ENCODE results near the gene WDR87.

The WDR87 gene

GRCh38 chr19:37864501-37864900 lies 41.9 kb downstream of the WDR87 start:
- Histone ChIP-seq H2AFZ (ENCODE audit: low read length) (no peak overlapping the region), H3K9ac (ENCODE audit: low read length) (no peak overlapping the region), H3F3A (ENCODE audit: insufficient read depth, low read length) (no peaks in the 10 kb centered on the region), H3K9me3 (ENCODE audit: low read length) (no peaks in the 10 kb centered on the region), H4K20me1 (ENCODE audit: insufficient read depth, low read length) (no peaks in the 10 kb centered on the region), H3K4me2 (ENCODE audit: low read length) (no peak overlapping the region), H3K36me3 (ENCODE audit: insufficient read depth, low read length) (no peaks in the 10 kb centered on the region), H3K4me3 (ENCODE audit: low read depth, low read length, poor library complexity, severe bottlenecking) (no peak overlapping the region), H3K79me2 (ENCODE audit: insufficient read depth, low read length) (no peaks in the 10 kb centered on the region), H3K4me1 (ENCODE audit: insufficient read depth, low read length, severe bottlenecking) (no peaks in the 10 kb centered on the region), H3K27me3 (ENCODE audit: insufficient read depth, low read length) (no peaks in the 10 kb centered on the region), H3K27ac (ENCODE audit: low read depth, low read length, poor library complexity, severe bottlenecking) (no peak overlapping the region), H3K9me2 (ENCODE audit: low read depth, low read length) (no peaks in the 10 kb centered on the region)
- TF ChIP-seq EZH2 (IDR thresholded peaks at IDR 0.05; ENCODE audit: borderline replicate concordance, low read length) (no peak), CTCF (IDR thresholded peaks at IDR 0.05; ENCODE audit: low read length) (no peak)

- Histone ChIP-seq H3K9me2 (ENCODE audit: low read depth, low read length) (no peaks in the 10 kb centered on the region), H3K79me2 (ENCODE audit: insufficient read depth, low read length) (no peaks in the 10 kb centered on the region), H3F3A (ENCODE audit: insufficient read depth, low read length) (no peaks in the 10 kb centered on the region), H3K4me1 (ENCODE audit: insufficient read depth, low read length, severe bottlenecking) (no peaks in the 10 kb centered on the region), H3K36me3 (ENCODE audit: insufficient read depth, low read length) (no peaks in the 10 kb centered on the region), H3K27ac (ENCODE audit: low read depth, low read length, poor library complexity, severe bottlenecking) (no peak overlapping the region), H3K9me3 (ENCODE audit: low read length) (no peaks in the 10 kb centered on the region), H3K27me3 (ENCODE audit: insufficient read depth, low read length) (no peaks in the 10 kb centered on the region), H2AFZ (ENCODE audit: low read length) (no peak overlapping the region), H3K4me3 (ENCODE audit: low read depth, low read length, poor library complexity, severe bottlenecking) (no peak overlapping the region), H3K9ac (ENCODE audit: low read length) (no peak overlapping the region), H4K20me1 (ENCODE audit: insufficient read depth, low read length) (no peaks in the 10 kb centered on the region), H3K4me2 (ENCODE audit: low read length) (no peak overlapping the region)
- no peak for TF ChIP-seq EZH2 (IDR thresholded peaks at IDR 0.05; ENCODE audit: borderline replicate concordance, low read length)
Measured at GRCh38 chr19:37855098-37855497, 51.3 kb downstream of the WDR87 start.

GRCh38 chr19:37845932-37846331 lies 60.5 kb downstream of the WDR87 start:
- H3K27ac ChIP-seq (ENCODE audit: low read depth, low read length, poor library complexity, severe bottlenecking): no peak overlapping the region
- no peak overlapping the region for H3K4me3 ChIP-seq (ENCODE audit: low read depth, low read length, poor library complexity, severe bottlenecking)
- H3K9ac ChIP-seq (ENCODE audit: low read length): no peak overlapping the region
- no peaks in the 10 kb centered on the region for H3K36me3 ChIP-seq (ENCODE audit: insufficient read depth, low read length)
- no peak overlapping the region for H2AFZ ChIP-seq (ENCODE audit: low read length)
- no peak overlapping the region for H3K4me2 ChIP-seq (ENCODE audit: low read length)
- no peaks in the 10 kb centered on the region for H3F3A ChIP-seq (ENCODE audit: insufficient read depth, low read length)
- no peaks in the 10 kb centered on the region for H4K20me1 ChIP-seq (ENCODE audit: insufficient read depth, low read length)
- no peaks in the 10 kb centered on the region for H3K27me3 ChIP-seq (ENCODE audit: insufficient read depth, low read length)
- no peaks in the 10 kb centered on the region for H3K79me2 ChIP-seq (ENCODE audit: insufficient read depth, low read length)
- H3K9me2 ChIP-seq (ENCODE audit: low read depth, low read length): no peaks in the 10 kb centered on the region
- H3K9me3 ChIP-seq (ENCODE audit: low read length): no peaks in the 10 kb centered on the region
- H3K4me1 ChIP-seq (ENCODE audit: insufficient read depth, low read length, severe bottlenecking): no peaks in the 10 kb centered on the region
- TF ChIP-seq CTCF (IDR thresholded peaks at IDR 0.05; ENCODE audit: low read length) (no peak), EZH2 (IDR thresholded peaks at IDR 0.05; ENCODE audit: borderline replicate concordance, low read length) (no peak)

Data from OCI-LY1 (cell line).